ENCODE results near the gene IL17D.

IL17D gene

DNA sequence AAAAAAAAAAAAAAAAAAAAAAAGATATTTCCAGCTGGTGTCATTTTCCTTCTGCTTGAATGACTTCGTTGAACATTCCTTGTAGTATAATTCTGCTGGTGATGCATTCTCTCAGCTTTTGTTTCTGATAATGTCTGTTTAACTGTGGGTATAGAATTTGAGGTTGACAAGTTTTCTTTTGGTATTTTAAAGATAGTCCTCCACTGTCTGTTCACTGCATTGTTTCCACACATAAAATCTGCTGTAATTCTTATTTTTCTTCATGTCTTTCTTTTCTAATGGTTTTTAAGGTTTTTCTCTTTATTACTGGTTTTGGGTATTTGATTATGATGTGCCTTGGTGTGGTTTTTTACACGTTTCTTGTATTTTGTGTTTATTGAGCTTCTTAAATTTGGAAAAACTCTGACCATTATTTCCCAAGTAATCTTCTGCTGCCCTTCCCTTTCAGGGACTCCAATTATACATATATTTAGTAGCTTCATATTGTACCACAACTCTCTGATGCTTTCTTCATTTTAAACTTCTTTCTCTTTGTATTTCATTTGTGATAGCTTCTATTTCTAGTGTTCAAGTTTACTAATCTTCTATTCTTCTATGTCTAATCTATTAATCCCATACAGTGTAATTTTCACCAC, 63.9 kb downstream of the IL17D start:
- Histone ChIP-seq H3K4me1 (ENCODE audit: insufficient read depth, insufficient read length) (peaks cover 2% of the 10 kb centered on the region), H3K9ac (ENCODE audit: insufficient read length, low read depth) (no peak overlapping the region), H3K4me3 (ENCODE audit: insufficient read length, low read depth) (no peak overlapping the region), H3K9me3 (ENCODE audit: insufficient read depth, low read length) (peaks cover 17% of the 10 kb centered on the region; the same call in 1 of the 2 replicates), H3K27me3 (ENCODE audit: insufficient read depth, insufficient read length) (no peaks in the 10 kb centered on the region), H3K36me3 (ENCODE audit: insufficient read depth, insufficient read length, low read length) (peaks cover 8% of the 10 kb centered on the region)
- DNase-seq (ENCODE audit: low read depth, low spot score): no peak
- TF ChIP-seq YY1 (IDR thresholded peaks at IDR 0.05; ENCODE audit: insufficient read depth, insufficient read length): no peak
- no peak for TF ChIP-seq SUZ12 (IDR thresholded peaks at IDR 0.05; ENCODE audit: extremely low read depth, insufficient read depth, insufficient read length)
- TF ChIP-seq ZNF274 (IDR thresholded peaks at IDR 0.05; ENCODE audit: low read depth, low read length): no peak

DNA sequence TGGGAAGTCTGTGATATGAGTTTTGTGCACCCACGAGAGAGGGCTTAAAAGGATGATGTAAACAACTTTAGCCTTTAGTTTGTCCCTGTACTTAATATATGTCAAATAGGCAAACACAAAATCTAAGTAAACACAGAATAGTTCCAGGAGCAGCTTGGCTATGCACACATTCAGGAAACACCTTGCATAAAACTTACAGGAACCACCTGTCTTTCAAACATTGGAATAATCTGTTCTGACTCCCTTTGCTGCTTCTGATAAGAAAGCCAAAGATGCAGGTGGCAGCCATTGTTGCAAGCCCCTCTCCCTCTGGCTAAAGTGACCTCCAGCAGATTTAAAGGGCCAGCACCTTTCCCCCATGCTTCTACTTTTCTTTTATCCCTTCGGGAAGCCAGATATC, 65.6 kb downstream of the IL17D start:
- peaks cover 2% of the 10 kb centered on the region for H3K4me1 ChIP-seq (ENCODE audit: insufficient read depth, insufficient read length)
- H3K36me3 ChIP-seq (ENCODE audit: insufficient read depth, insufficient read length, low read length): peaks cover 8% of the 10 kb centered on the region
- H3K9ac ChIP-seq (ENCODE audit: insufficient read length, low read depth): no peak overlapping the region
- no peaks in the 10 kb centered on the region for H3K27me3 ChIP-seq (ENCODE audit: insufficient read depth, insufficient read length)
- DNase-seq (ENCODE audit: low read depth, low spot score): no peak
- no peak overlapping the region for H3K4me3 ChIP-seq (ENCODE audit: insufficient read length, low read depth)
- H3K9me3 ChIP-seq (ENCODE audit: insufficient read depth, low read length): peaks cover 17% of the 10 kb centered on the region; the same call in 1 of the 2 replicates
- TF ChIP-seq YY1 (IDR thresholded peaks at IDR 0.05; ENCODE audit: insufficient read depth, insufficient read length): no peak
- no peak for TF ChIP-seq ZNF274 (IDR thresholded peaks at IDR 0.05; ENCODE audit: low read depth, low read length)

DNA sequence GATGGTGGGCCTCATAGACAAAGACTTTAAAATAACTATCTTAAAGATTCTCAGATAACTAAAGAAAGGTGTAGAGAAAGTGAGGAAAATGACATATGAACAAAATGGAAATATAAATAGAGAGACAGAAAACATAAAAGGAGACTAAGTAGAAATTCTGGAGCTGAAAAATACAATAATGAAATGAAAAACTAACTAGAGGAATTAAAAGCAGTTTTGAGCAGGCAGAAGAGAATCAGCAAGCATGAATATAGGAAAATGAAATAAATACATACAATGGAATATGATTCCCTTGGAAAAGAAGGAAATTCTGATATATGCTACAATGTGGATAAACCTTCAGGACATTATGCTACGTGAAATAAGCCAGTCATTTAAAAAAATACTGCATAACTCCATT, 66.3 kb downstream of the IL17D start:
- Histone ChIP-seq H3K4me3 (ENCODE audit: insufficient read length, low read depth) (no peak overlapping the region), H3K27me3 (ENCODE audit: insufficient read depth, insufficient read length) (no peaks in the 10 kb centered on the region), H3K4me1 (ENCODE audit: insufficient read depth, insufficient read length) (peaks cover 2% of the 10 kb centered on the region), H3K9ac (ENCODE audit: insufficient read length, low read depth) (no peak overlapping the region), H3K9me3 (ENCODE audit: insufficient read depth, low read length) (peaks cover 17% of the 10 kb centered on the region; the same call in 1 of the 2 replicates), H3K36me3 (ENCODE audit: insufficient read depth, insufficient read length, low read length) (peaks cover 8% of the 10 kb centered on the region)
- TF ChIP-seq YY1 (IDR thresholded peaks at IDR 0.05; ENCODE audit: insufficient read depth, insufficient read length) (no peak), SUZ12 (IDR thresholded peaks at IDR 0.05; ENCODE audit: extremely low read depth, insufficient read depth, insufficient read length) (no peak), ZNF274 (IDR thresholded peaks at IDR 0.05; ENCODE audit: low read depth, low read length) (no peak)
- no peak for DNase-seq (ENCODE audit: low read depth, low spot score)

All from NT2/D1 (cell line).